Fibroblast of lung (primary cell): ENCODE measurements around the gene SMTNL1. TPM values are rescaled to one million over a fixed set of nuclear protein-coding genes. Genes with fewer than 3 reads are reported as not detected.

Source experiments
- DNase-seq, 2 donors: peaks; one replicate each; pipeline versions ENCODE4 v3.0.0 to v3.0.0-alpha.2; 2010; ENCODE audit warnings: low read depth in 2 of 2
- H2AFZ ChIP-seq: 2 replicates; pipeline ENCODE4 v1.5.1; 2012; ENCODE audit warnings: low read length, control low read depth, inconsistent platforms
- H3K27ac ChIP-seq: 2 replicates; pipeline ENCODE4 v1.5.1; 2011; ENCODE audit warnings: low read length, control low read depth; ENCODE audit not compliant: insufficient read depth
- H3K27me3 ChIP-seq: 2 replicates; pipeline ENCODE4 v1.5.1; 2011; ENCODE audit warnings: mild to moderate bottlenecking, low read length; ENCODE audit not compliant: control insufficient read depth, insufficient read depth
- H3K36me3 ChIP-seq: 2 replicates; pipeline ENCODE4 v1.5.1; 2011; ENCODE audit warnings: low read length; ENCODE audit not compliant: control insufficient read depth, insufficient read depth
- H3K4me1 ChIP-seq: 2 replicates; pipeline ENCODE4 v1.5.1; 2011; ENCODE audit warnings: low read length; ENCODE audit not compliant: control insufficient read depth, insufficient read depth; ENCODE audit errors: extremely low read depth
- H3K4me2 ChIP-seq: 2 replicates; pipeline ENCODE4 v1.5.1; 2011; ENCODE audit warnings: low read length, control low read depth; ENCODE audit not compliant: insufficient read depth; ENCODE audit errors: extremely low read depth
- H3K4me3 ChIP-seq, 4 experiments: fragments of 200-600 bp in 1 of 4; sonication (generic) in 1 of 4; replicated peaks in 1 of 4; 2 replicates each; pipeline ENCODE4 v1.5.1; 2011 to 2016; ENCODE audit warnings: low read length in 4 of 4, low read depth in 3 of 4, mild to moderate bottlenecking in 3 of 4, control low read depth in 2 of 4, inconsistent platforms in 1 of 4, mixed read lengths in 1 of 4; ENCODE audit not compliant: insufficient read depth in 1 of 4; ENCODE audit errors: control extremely low read depth in 1 of 4
- H3K79me2 ChIP-seq: 2 replicates; pipeline ENCODE4 v1.5.1; 2012; ENCODE audit warnings: mild to moderate bottlenecking, low read length, inconsistent platforms; ENCODE audit not compliant: control insufficient read depth, insufficient read depth
- H3K9ac ChIP-seq: 2 replicates; pipeline ENCODE4 v1.5.1; 2011; ENCODE audit warnings: mild to moderate bottlenecking, low read length, control low read depth; ENCODE audit not compliant: insufficient read depth
- H3K9me3 ChIP-seq: 2 replicates; pipeline ENCODE4 v1.5.1; 2012; ENCODE audit warnings: low read depth, low read length; ENCODE audit not compliant: control insufficient read depth, insufficient read depth
- H4K20me1 ChIP-seq: 2 replicates; pipeline ENCODE4 v1.5.1; 2011; ENCODE audit warnings: low read length; ENCODE audit not compliant: control insufficient read depth, insufficient read depth; ENCODE audit errors: extremely low read depth
- CTCF ChIP-seq, 2 donors: IDR thresholded peaks in 1 of 2; conservative IDR thresholded peaks in 1 of 2; 1 replicate in 1 of 2; 2 replicates in 1 of 2; pipeline ENCODE4 v1.5.1; 2011 to 2012; ENCODE audit warnings: low read length in 2 of 2, control low read depth in 1 of 2, inconsistent platforms in 1 of 2, low read depth in 1 of 2, mild to moderate bottlenecking in 1 of 2
- EZH2 ChIP-seq: IDR thresholded peaks from 2 replicates; pipeline ENCODE4 v1.5.1; 2012; ENCODE audit warnings: low read length, control low read depth, mild to moderate bottlenecking; ENCODE audit errors: missing control alignments
- polyA plus RNA-seq, 2 donors: library from polyadenylated mRNA; depleted of rRNA in 1 of 2; stranded (reverse) in 1 of 2; unstranded in 1 of 2; fragments of >200 nt; gene quantifications; 2 replicates each; pipeline ENCODE4 v1.2.1, GENCODE V29; 2011 to 2012; ENCODE audit warnings: missing spikeins in 1 of 2
- total RNA-seq: library from RNA; depleted of rRNA; stranded (reverse); fragments of >200 nt; gene quantifications from 2 replicates; pipeline ENCODE4 v1.2.1, GENCODE V29; 2014

SMTNL1 gene
- total and polyA plus RNA-seq, 2 donors (not counting 1 experiment from before 2014, with no cell fraction given): not detected

GRCh38 chr11:57567515-57568329, 30.3 kb downstream of the SMTNL1 start, which contains the start of gene UBE2L6:
Gene UBE2L6, minus strand, starts transcription at chr11:57567672. Its CDS starts 61 bp downstream, at chr11:57567611.
- H3K9ac ChIP-seq: peak within 1 kb of the TSS; percentile 59
- peak; percentile 30 to 32 for DNase-seq
- peak within 1 kb of the TSS; percentile 73 for H3K27ac ChIP-seq
- no peak for TF ChIP-seq CTCF (conservative IDR thresholded peaks at IDR 0.05 in 1 of 2, IDR thresholded peaks at IDR 0.05 in 1 of 2; ENCODE audit: low read depth in 1 of 2, low read length in 2 of 2)
- TF ChIP-seq EZH2: no peak
- no peaks in the 10 kb centered on the region for H3K27me3 ChIP-seq
- peaks cover 12% of the 10 kb centered on the region for H3K79me2 ChIP-seq
- H4K20me1 ChIP-seq: no peaks in the 10 kb centered on the region
- peak within 1 kb of the TSS; percentile 93 for H2AFZ ChIP-seq
- H3K4me3 ChIP-seq: peak within 1 kb of the TSS; percentile 81 to 94 (median 92)
- H3K36me3 ChIP-seq: no peaks in the 10 kb centered on the region
- H3K4me2 ChIP-seq: peak within 1 kb of the TSS; percentile 100
- no peaks in the 10 kb centered on the region for H3K9me3 ChIP-seq
- H3K4me1 ChIP-seq: peaks cover 12% of the 10 kb centered on the region

GRCh38 chr11:57568330-57568766, 31.0 kb downstream of the SMTNL1 start:
- DNase-seq: peak; percentile 51 to 79
- Histone ChIP-seq H3K4me1 (peaks cover 12% of the 10 kb centered on the region), H3K4me3 (peak overlapping the region; percentile 75 to 94 (median 85)), H2AFZ (peak overlapping the region; percentile 67), H3K79me2 (peaks cover 12% of the 10 kb centered on the region), H3K9ac (peak overlapping the region; percentile 57), H3K9me3 (no peaks in the 10 kb centered on the region), H4K20me1 (no peaks in the 10 kb centered on the region), H3K36me3 (no peaks in the 10 kb centered on the region), H3K27me3 (no peaks in the 10 kb centered on the region), H3K4me2 (peak overlapping the region; percentile 83), H3K27ac (peak overlapping the region; percentile 52)
- peak; percentile 79 to 92 for TF ChIP-seq CTCF (conservative IDR thresholded peaks at IDR 0.05 in 1 of 2, IDR thresholded peaks at IDR 0.05 in 1 of 2; ENCODE audit: low read depth in 1 of 2, low read length in 2 of 2)
- TF ChIP-seq EZH2: no peak

- no peak for TF ChIP-seq EZH2
- TF ChIP-seq CTCF (conservative IDR thresholded peaks at IDR 0.05 in 1 of 2, IDR thresholded peaks at IDR 0.05 in 1 of 2; ENCODE audit: low read depth in 1 of 2, low read length in 2 of 2): no peak
- H3K27me3 ChIP-seq: no peaks in the 10 kb centered on the region
- H3K36me3 ChIP-seq: no peaks in the 10 kb centered on the region
- H3K27ac ChIP-seq: no peak overlapping the region
- H3K4me2 ChIP-seq: no peak overlapping the region
- H2AFZ ChIP-seq: no peak overlapping the region
- peaks cover 9% of the 10 kb centered on the region for H3K4me1 ChIP-seq
- peaks cover 5% of the 10 kb centered on the region for H3K79me2 ChIP-seq
- no peaks in the 10 kb centered on the region for H3K9me3 ChIP-seq
- no peak for DNase-seq
- H3K9ac ChIP-seq: no peak overlapping the region
- no peaks in the 10 kb centered on the region for H4K20me1 ChIP-seq
- no peak overlapping the region for H3K4me3 ChIP-seq
Measured at GRCh38 chr11:57571606-57572005, 34.2 kb downstream of the SMTNL1 start.
